A549 (cell line): Measurements from ENCODE around the gene CERS5. TPM values are rescaled to one million over a fixed set of nuclear protein-coding genes. Genes with fewer than 3 reads are reported as not detected.

ENCODE experiments used
- ATAC-seq, 2 experiments: fragments of 200-7000 bp in 1 of 2; fragments of >200 bp in 1 of 2; cut with Nextera tagmentation in 1 of 2; cut with Tn5 transposase in 1 of 2; 3 replicates each; pipeline versions ENCODE4 v1.8.0 to v1.9.1; 2018 to 2020; ENCODE audit warnings: mild to moderate bottlenecking in 1 of 2, moderate library complexity in 1 of 2
- CTCF ChIA-PET: fragments of 300-600 bp; sonication (Branson Sonifier 250); formaldehyde crosslinking; extraction: SDS; loops from one replicate; lab custom pipeline; 2021; ENCODE audit warnings: antibody characterized with exemption, inconsistent platforms; lab: Yijun Ruan, JAX
- POLR2A ChIA-PET: fragments of 350-600 bp; formaldehyde crosslinking; extraction: SDS; loops from one replicate; lab custom pipeline; 2021; ENCODE audit warnings: antibody characterized with exemption, inconsistent platforms; lab: Yijun Ruan, JAX
- DNase-seq, 2 experiments: peaks; one replicate each; pipeline versions ENCODE4 v3.0.0 to v3.0.0-alpha.2; 2011 to 2016; ENCODE audit warnings: low read depth in 1 of 2, low spot score in 1 of 2
- FAIRE-seq: peaks from 2 replicates; lab custom pipeline; 2011; peaks lifted over from hg19 to GRCh38; lab: Jason Lieb, UNC
- H3K27ac ChIP-seq, 2 experiments: fragments of >200 bp; sonication (Bioruptor Twin); formaldehyde crosslinking; 3 replicates each; pipeline ENCODE4 v1.5.1; 2016 to 2017
- H3K4me1 ChIP-seq: fragments of >200 bp; sonication (Bioruptor Twin); formaldehyde crosslinking; 3 replicates; pipeline ENCODE4 v1.6.1; 2016
- H3K4me2 ChIP-seq: fragments of >200 bp; sonication (Bioruptor Twin); formaldehyde crosslinking; 3 replicates; pipeline ENCODE4 v1.6.1; 2016
- H3K4me3 ChIP-seq: fragments of >200 bp; sonication (Bioruptor Twin); formaldehyde crosslinking; 3 replicates; pipeline ENCODE4 v1.5.1; 2016
- H3K9me3 ChIP-seq: fragments of >200 bp; sonication (Bioruptor Twin); formaldehyde crosslinking; 3 replicates; pipeline ENCODE4 v1.6.1; 2016
- BCL3 ChIP-seq: fragments of >200 bp; sonication (Bioruptor Twin); formaldehyde crosslinking; IDR thresholded peaks from 3 replicates; pipeline ENCODE4 v1.6.1; 2016
- E2F6 ChIP-seq: IDR thresholded peaks from 2 replicates; pipeline ENCODE4 v1.6.1; 2012; ENCODE audit warnings: low read depth, borderline replicate concordance
- EP300 ChIP-seq, 2 experiments: fragments of >200 bp; sonication (Bioruptor Twin); formaldehyde crosslinking; IDR thresholded peaks; 2 replicates in 1 of 2; 3 replicates in 1 of 2; pipeline ENCODE4 v1.6.1; 2016 to 2017
- FOSB ChIP-seq: fragments of 250-450 bp; sonication (Bioruptor Pico); IDR thresholded peaks from 2 replicates; pipeline ENCODE4 v1.5.0; 2020; ENCODE audit warnings: mild to moderate bottlenecking, moderate library complexity
- HMGXB4 ChIP-seq: fragments of 250-450 bp; sonication (Bioruptor Pico); IDR thresholded peaks from 2 replicates; pipeline ENCODE4 v1.5.0; 2021; ENCODE audit warnings: mild to moderate bottlenecking, moderate library complexity, borderline replicate concordance
- HOXA7 ChIP-seq: fragments of 250-450 bp; sonication (Bioruptor Pico); IDR thresholded peaks from 2 replicates; pipeline ENCODE4 v1.5.0; 2020; ENCODE audit warnings: mild to moderate bottlenecking, moderate library complexity
- JUN ChIP-seq, 2 experiments: fragments of >200 bp; sonication (Bioruptor Twin); formaldehyde crosslinking; IDR thresholded peaks; 2 replicates in 1 of 2; 3 replicates in 1 of 2; pipeline ENCODE4 v1.6.1; 2016 to 2017
- JUNB ChIP-seq: fragments of >200 bp; sonication (Bioruptor Twin); formaldehyde crosslinking; IDR thresholded peaks from 2 replicates; pipeline ENCODE4 v1.6.1; 2016
- KDM1A ChIP-seq: fragments of 200-600 bp; sonication (generic); IDR thresholded peaks from 2 replicates; pipeline ENCODE4 v1.6.1; 2016; ENCODE audit warnings: low read depth, mild to moderate bottlenecking
- KDM5A ChIP-seq: fragments of 200-600 bp; sonication (generic); IDR thresholded peaks from 2 replicates; pipeline ENCODE4 v1.6.1; 2016; ENCODE audit warnings: antibody characterized with exemption, mild to moderate bottlenecking
- MAFK ChIP-seq: fragments of 450-650 bp; IDR thresholded peaks from 2 replicates; pipeline ENCODE4 v1.6.1; 2014; ENCODE audit not compliant: partially characterized antibody
- MAX ChIP-seq: IDR thresholded peaks from 2 replicates; pipeline ENCODE4 v1.6.1; 2012
- NFE2L2 ChIP-seq: fragments of 150-350 bp; conservative IDR thresholded peaks from 2 replicates; pipeline ENCODE4 v1.6.1; 2014; ENCODE audit warnings: low read length
- NR3C1 ChIP-seq: fragments of >200 bp; sonication (Bioruptor Twin); formaldehyde crosslinking; IDR thresholded peaks from 3 replicates; pipeline ENCODE4 v1.6.1; 2017
- PBX3 ChIP-seq: IDR thresholded peaks from 2 replicates; pipeline ENCODE4 v1.6.1; 2012
- POLR2A ChIP-seq: IDR thresholded peaks from 2 replicates; pipeline ENCODE4 v1.6.1; 2012; ENCODE audit warnings: mild to moderate bottlenecking, low read length
- POLR2AphosphoS2 ChIP-seq: conservative IDR thresholded peaks from 2 replicates; pipeline ENCODE4 v1.6.1; 2012; ENCODE audit warnings: low read length, improper control_type of control experiment, inconsistent platforms
- RCOR1 ChIP-seq: fragments of 150-350 bp; IDR thresholded peaks from 2 replicates; pipeline ENCODE4 v1.6.1; 2014; ENCODE audit warnings: antibody characterized with exemption, low read length, low read depth
- REST ChIP-seq: fragments of 200-600 bp; sonication (generic); IDR thresholded peaks from 2 replicates; pipeline ENCODE4 v1.6.1; 2016; ENCODE audit warnings: antibody characterized with exemption, mild to moderate bottlenecking, moderate library complexity
- SMC3 ChIP-seq: fragments of >200 bp; sonication (Bioruptor Twin); formaldehyde crosslinking; IDR thresholded peaks from 3 replicates; pipeline ENCODE4 v1.6.1; 2018; ENCODE audit warnings: inconsistent platforms
- SREBF2 ChIP-seq: fragments of 450-650 bp; IDR thresholded peaks from 2 replicates; pipeline ENCODE4 v1.6.1; 2014; ENCODE audit warnings: mild to moderate bottlenecking, moderate library complexity
- ZNF302 ChIP-seq: fragments of 250-450 bp; sonication (Bioruptor Pico); IDR thresholded peaks from 2 replicates; pipeline ENCODE4 v1.9.0; 2021; ENCODE audit warnings: inconsistent platforms, mild to moderate bottlenecking, moderate library complexity
- ZSCAN20 ChIP-seq: fragments of 250-450 bp; sonication (Bioruptor Pico); IDR thresholded peaks from 2 replicates; pipeline ENCODE4 v1.8.0; 2022; ENCODE audit warnings: mild to moderate bottlenecking, moderate library complexity
- WGBS: methylation state at CpG from one replicate; pipeline ENCODE4 v1.1.6; 2017; ENCODE audit errors: missing lambda C conversion rate; 5-methylcytosine and 5-hydroxymethylcytosine counted together
- polyA plus RNA-seq, 4 experiments: library from polyadenylated mRNA; depleted of rRNA in 3 of 4; stranded (reverse); fragments of >200 nt; fragmentation: RNase III in 1 of 4; extraction: RNeasy Plus Mini Kit Qiagen cat#74134 plus additional on column Dnase treatment in 1 of 4; gene quantifications; 2 replicates in 3 of 4; 3 replicates in 1 of 4; pipeline ENCODE4 v1.2.3, GENCODE V29; 2011 to 2017

The CERS5 gene
- polyA plus RNA-seq, 2 of the 4 experiments (the other 2 are of a cell fraction): 16.7 to 56.3 TPM

GRCh38 chr12:50162230-50162629 lies 4.9 kb downstream of the CERS5 start:
- ATAC-seq (no peak), FAIRE-seq (no peak)
- Histone ChIP-seq H3K27ac (no peak overlapping the region), H3K4me2 (no peak overlapping the region)
- ChIA-PET CTCF (interaction anchor here (0.6 to 1.4 kb wide), 3 partner anchors 28 to 84 kb away, joined by 3 to 5 read pairs (median 5); no protein-coding TSS in a partner anchor), POLR2A (interaction anchor here (0.7 kb wide), 2 partner anchors 77 to 271 kb away, joined by 3 to 4 read pairs; no protein-coding TSS in a partner anchor)
- no peak for TF ChIP-seq HMGXB4
- TF ChIP-seq FOSB (CRISPR knock-in tag): no peak
- TF ChIP-seq HOXA7: no peak
- no peak for TF ChIP-seq POLR2AphosphoS2
- no peak for TF ChIP-seq JUNB
- no peak for TF ChIP-seq ZSCAN20 (CRISPR knock-in tag)
- no peak for TF ChIP-seq NR3C1
- no peak for TF ChIP-seq JUN (IDR thresholded peaks at IDR 0.05)
- TF ChIP-seq BCL3: no peak
- no peak for TF ChIP-seq EP300 (IDR thresholded peaks at IDR 0.05)
- TF ChIP-seq MAX: no peak
- TF ChIP-seq KDM1A: no peak
- TF ChIP-seq ZNF302 (CRISPR knock-in tag): no peak
- no peak for TF ChIP-seq NFE2L2
- no peak for TF ChIP-seq SMC3
- no peak for TF ChIP-seq E2F6
- no peak for TF ChIP-seq REST
- no peak for TF ChIP-seq POLR2A
- TF ChIP-seq RCOR1: no peak
- TF ChIP-seq MAFK: no peak
- TF ChIP-seq, all 56 proteins: peak for 0
- peaks cover 10% of the 10 kb centered on the region; the same call in 2 of the 3 replicates for H3K4me1 ChIP-seq
- H3K4me3 ChIP-seq: no peak overlapping the region
- WGBS: 84% methylated on average over 2 of the region's 2 CpGs
- H3K9me3 ChIP-seq: no peaks in the 10 kb centered on the region
- DNase-seq: no peak

GRCh38 chr12:50160643-50161042 lies 6.5 kb downstream of the CERS5 start:
- POLR2A ChIA-PET: no interaction called here

More at GRCh38 chr12:50160643-50161042, 6.5 kb downstream of the CERS5 start:
- Histone ChIP-seq H3K4me3 (no peak overlapping the region), H3K27ac (no peak overlapping the region), H3K4me1 (peaks cover 3% of the 10 kb centered on the region; the same call in 1 of the 3 replicates), H3K4me2 (no peak overlapping the region), H3K9me3 (no peaks in the 10 kb centered on the region)
- no peak for ATAC-seq
- CTCF ChIA-PET: interaction anchor here (0.6 to 1.3 kb wide), 5 partner anchors 45 to 87 kb away, joined by 3 to 4 read pairs (median 3); partner anchors contain the start of gene COX14
- DNase-seq: no peak
- no peak for TF ChIP-seq MAX
- TF ChIP-seq REST: no peak
- TF ChIP-seq BCL3: no peak
- TF ChIP-seq KDM5A: no peak
- no peak for TF ChIP-seq EP300 (IDR thresholded peaks at IDR 0.05)
- no peak for TF ChIP-seq ZNF302 (CRISPR knock-in tag)
- TF ChIP-seq PBX3: no peak
- no peak for TF ChIP-seq SREBF2
- no peak for FAIRE-seq
